ENCODE results near the gene YAP1.

- no peak for TF ChIP-seq POLR2A (IDR thresholded peaks at IDR 0.05; ENCODE audit: low read depth, low read length)
- no peak for TF ChIP-seq POLR2AphosphoS5 (IDR thresholded peaks at IDR 0.05; ENCODE audit: low read depth, low read length)
Measured at GRCh38 chr11:102138223-102138622, 28.0 kb downstream of the YAP1 start.

Data from GM12892 (cell line).